Fibroblast of the aortic adventitia (primary cell): Measurements from ENCODE around the gene GLRX2. TPM values are rescaled to one million over a fixed set of nuclear protein-coding genes. Genes with fewer than 3 reads are reported as not detected.

Experiments
- DNase-seq: peaks from one replicate; pipeline ENCODE4 v3.0.0-alpha.2; 2010; ENCODE audit warnings: low read depth
- H3K4me3 ChIP-seq: 2 replicates; pipeline ENCODE4 v1.5.1; 2011; ENCODE audit warnings: low read depth, mild to moderate bottlenecking, control low read depth, low read length, moderate library complexity
- CTCF ChIP-seq: IDR thresholded peaks from 2 replicates; pipeline ENCODE4 v1.5.1; 2011; ENCODE audit warnings: mild to moderate bottlenecking, low read length, control low read depth, inconsistent platforms; ENCODE audit not compliant: insufficient read depth
- total RNA-seq: library from RNA; depleted of rRNA; stranded (reverse); fragments of >200 nt; gene quantifications from 2 replicates; pipeline ENCODE4 v1.2.3, GENCODE V29; 2012; ENCODE audit warnings: low replicate concordance

GLRX2 gene
- total RNA-seq, 1 donor, result 25.7 TPM

DNA sequence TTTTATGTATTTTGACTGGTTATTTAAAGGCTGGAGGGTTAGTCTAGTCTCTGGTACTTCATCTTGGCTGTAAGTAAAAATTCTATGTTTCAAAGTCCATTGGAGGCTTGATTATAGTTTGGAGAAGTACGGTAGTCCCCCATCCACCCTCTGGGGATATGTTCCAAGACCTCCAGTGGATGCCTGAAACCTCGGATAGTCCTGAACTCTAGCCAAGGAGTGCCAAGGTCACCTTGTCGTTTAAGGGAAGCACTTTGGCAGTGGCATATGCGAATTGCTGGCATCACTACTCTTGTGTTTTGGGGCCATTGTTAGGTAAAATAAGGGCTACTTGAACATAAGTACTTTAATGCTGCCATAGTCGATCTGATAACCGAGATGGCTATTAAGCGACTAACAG, 35.0 kb upstream of the GLRX2 start:
- no peak overlapping the region for H3K4me3 ChIP-seq
- no peak for TF ChIP-seq CTCF
- no peak for DNase-seq

DNA sequence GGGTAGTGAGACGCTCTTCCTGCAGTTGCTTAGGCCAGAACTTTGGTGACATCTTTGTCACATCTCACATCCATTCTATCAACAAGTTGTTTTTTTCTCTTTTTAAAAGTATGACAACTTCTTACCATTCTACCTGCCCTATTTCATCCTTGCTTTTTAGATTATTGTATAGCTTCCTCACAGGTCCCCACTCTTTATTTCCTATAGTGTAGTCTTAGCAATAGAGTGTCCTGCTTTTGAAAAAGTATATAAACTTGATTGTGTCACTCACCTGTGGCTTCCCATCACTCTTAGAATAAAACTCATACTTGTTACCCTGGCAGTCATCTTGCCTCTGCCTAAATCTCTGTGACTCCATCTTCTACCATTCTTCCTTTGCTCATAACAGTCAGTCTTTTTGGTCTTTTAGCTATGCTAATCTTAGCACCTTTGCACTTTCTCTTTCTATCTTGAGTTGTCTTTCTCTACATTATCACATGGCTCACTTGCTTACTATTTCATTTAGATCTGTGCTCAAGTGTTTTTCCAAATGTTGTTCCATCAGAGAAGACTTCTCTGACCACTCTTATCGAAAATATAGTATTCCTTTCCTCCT, 26.1 kb upstream of the GLRX2 start:
- TF ChIP-seq CTCF, result no peak
- DNase-seq, result no peak

GRCh38 chr1:193125369-193125768, 20.2 kb upstream of the GLRX2 start:
- TF ChIP-seq CTCF, result no peak
- no peak overlapping the region for H3K4me3 ChIP-seq
- no peak for DNase-seq

More for the DNA sequence above, 26.1 kb upstream of the GLRX2 start:
- no peak overlapping the region for H3K4me3 ChIP-seq

GRCh38 chr1:193123751-193124150, 18.5 kb upstream of the GLRX2 start:
- no peak for DNase-seq
- peak overlapping the region; percentile 46 for H3K4me3 ChIP-seq
- TF ChIP-seq CTCF, result no peak

GRCh38 chr1:193121616-193122593, 16.7 kb upstream of the GLRX2 start, which contains the start of gene CDC73:
Gene CDC73, plus strand, starts transcription at chr1:193122031. Its CDS starts 170 bp downstream, at chr1:193122201.
- DNase-seq, result peak; percentile 95
- H3K4me3 ChIP-seq, result peak within 1 kb of the TSS; percentile 97
- TF ChIP-seq CTCF, result peak; percentile 86

- DNase-seq, result no peak
- H3K4me3 ChIP-seq, result peak overlapping the region; percentile 25
- TF ChIP-seq CTCF, result no peak
These were observed 15.5 kb upstream of the GLRX2 start for GRCh38 chr1:193120604-193121166.
